Stimulated activated CD4-positive, alpha-beta T cell treated with anti-CD3 and anti-CD28 coated beads, Interleukin-12 subunit alpha, Interleukin-12 subunit beta, amount 100 ng/mL, for 4 hours (primary cell): ENCODE data around the gene ZNF667.

Experiments used
- DNase-seq: peaks from one replicate; pipeline ENCODE4 v3.0.0-alpha.2; 2020

ZNF667 gene

DNA sequence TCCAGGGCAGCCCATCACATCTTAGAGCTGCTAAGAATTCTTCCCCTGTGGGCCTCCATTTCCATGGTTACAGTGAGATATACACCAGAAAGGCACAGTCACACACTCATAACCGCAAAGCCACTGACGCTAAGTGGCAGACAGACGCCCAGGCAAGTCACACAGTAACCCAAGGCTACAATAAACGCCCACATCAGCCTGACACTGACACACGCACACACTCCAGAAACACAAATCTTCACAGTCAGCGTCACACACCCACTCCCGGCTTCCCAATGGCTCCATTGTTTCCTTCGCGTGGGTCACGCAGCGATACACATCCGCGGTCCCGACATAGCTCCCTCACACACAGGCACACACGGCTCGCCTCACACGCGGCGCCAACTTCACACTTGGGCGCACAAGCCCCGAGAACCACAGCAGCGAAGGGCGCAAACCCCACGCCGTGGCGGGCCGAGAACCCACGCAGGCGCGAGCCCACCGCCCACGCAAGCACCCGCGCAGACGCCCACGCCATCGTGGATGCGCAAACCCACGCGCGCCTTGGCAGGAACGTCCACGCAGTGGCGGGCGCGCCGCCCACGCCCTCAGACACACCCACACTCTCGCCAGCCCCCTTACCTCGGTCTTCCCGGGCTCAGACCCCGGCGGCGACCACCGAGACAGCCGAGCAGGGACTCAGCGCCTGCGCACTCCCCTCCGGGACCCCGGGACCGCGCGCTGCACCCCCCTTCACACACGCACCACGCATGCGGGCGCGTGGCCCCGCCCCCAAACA, at the start of gene ZNF667:
Gene ZNF667 (minus strand): TSS at position 695 of the 778 bp plus-strand sequence. CDS start 14,975 bp downstream, outside the sequence.
- peak; percentile 4 for DNase-seq

GRCh38 chr19:56525214-56525860, 48.2 kb upstream of the ZNF667 start:
- DNase-seq = no peak

DNA sequence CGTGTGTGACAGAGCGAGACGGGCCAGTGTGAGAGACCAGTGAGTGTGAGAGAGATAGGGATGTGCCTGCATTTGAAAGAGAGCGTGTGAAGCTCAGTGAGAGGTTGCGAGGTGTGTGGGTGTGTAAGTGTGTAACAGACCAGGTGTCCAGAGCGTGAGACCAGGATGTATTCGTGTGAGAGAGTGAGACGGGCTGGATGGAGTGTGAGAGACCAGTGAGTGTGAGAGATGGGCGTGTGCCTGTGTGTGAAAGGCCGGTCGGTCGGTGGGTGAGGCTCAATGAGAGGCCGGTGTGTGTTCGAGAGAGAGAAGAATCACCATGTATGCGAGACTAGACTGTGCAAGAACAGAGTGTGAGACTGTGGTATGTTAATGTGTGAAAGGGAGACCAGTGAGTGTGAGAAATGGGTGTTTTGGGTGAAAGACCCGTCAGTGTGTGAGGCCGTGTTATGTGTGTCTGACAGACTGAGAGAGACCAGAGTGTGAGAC, 31.2 kb upstream of the ZNF667 start:
- DNase-seq = no peak

- DNase-seq = peak; percentile 73
Observed at GRCh38 chr19:56507446-56508289, 30.5 kb upstream of the ZNF667 start, which contains the start of gene ZNF471. Gene ZNF471 (plus strand): TSS chr19:56507855. CDS start chr19:56511572, 3,717 bp downstream.

DNA sequence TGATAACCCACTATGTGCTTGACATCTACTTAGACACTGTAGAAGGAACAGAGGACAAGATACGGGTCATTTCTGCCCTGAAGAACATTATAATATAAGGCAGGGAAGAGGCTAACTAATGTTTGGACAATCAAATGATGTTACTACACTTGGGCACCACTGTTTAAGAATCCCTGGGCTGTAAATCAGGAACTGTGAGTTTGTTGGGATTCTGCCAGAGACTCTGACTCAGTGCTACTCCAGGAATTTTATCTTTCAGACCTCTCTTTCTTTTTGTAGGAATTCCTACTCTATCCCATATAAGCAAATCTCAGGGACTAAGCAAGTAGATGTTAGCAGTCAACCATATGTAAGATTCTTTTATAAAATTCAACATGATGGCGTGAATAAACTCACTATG, 27.4 kb upstream of the ZNF667 start:
- no peak for DNase-seq

GRCh38 chr19:56491399-56491798, 14.3 kb upstream of the ZNF667 start:
- no peak for DNase-seq

GRCh38 chr19:56477429-56478338, 539 bp upstream of the ZNF667 start:
- peak; percentile 56 for DNase-seq

DNA sequence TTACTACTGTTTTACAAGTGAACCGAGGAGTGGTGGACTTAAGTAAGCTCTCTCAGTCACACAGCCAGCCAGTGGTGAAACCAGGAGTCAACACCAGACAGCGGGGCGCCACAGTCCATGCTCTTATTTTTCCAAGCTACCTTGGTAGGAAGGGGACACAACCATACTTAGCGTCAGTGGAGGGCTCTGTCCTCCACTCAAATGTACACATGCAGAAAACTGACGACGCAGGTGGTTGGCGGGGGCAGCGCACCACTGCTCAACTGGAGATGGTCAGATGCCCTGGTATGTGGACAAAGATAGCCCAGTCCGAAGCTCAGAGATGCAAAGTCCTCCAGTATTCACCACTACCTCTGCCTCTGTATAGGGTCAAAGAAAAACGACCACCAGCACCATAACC, 1.1 kb downstream of the ZNF667 start:
- no peak for DNase-seq

- DNase-seq = no peak
Observed at GRCh38 chr19:56474308-56474707, 2.8 kb downstream of the ZNF667 start.

DNA sequence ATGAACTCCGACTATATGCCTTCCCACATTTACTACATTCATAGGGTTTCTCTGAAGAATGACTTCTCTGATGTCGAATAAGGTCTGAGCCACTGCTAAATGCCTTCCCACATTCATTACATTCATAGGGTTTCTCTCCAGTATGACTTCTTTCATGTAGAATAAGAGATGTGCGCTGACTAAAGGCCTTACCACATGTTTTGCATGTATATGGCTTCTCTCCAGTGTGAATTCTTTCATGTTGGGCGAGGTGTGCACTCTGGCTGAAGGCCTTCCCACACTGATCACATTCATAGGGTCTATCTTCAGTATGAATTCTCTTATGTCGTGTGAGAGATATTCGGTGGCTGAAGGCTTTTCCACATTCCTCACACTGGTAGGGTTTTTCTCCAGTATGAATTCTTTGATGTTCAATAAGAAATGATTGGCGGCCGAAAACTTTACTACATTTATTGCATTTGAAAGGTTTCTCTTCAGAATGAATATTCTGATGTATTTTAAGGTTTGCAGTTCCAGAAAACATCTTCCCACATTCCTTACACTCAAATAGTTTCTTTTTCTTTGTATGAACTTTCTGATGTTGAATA, 35.8 kb downstream of the ZNF667 start:
- no peak for DNase-seq

DNA sequence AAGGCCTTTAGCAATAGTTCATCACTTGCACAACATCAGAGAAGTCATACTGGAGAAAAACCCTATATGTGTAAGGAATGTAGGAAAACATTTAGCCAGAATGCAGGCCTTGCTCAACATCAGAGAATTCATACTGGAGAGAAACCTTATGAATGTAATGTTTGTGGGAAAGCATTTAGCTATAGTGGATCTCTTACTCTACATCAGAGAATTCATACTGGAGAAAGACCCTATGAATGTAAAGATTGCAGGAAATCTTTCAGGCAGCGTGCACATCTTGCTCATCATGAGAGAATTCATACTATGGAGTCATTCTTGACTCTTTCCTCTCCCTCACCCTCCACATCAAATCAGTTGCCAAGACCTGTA, 53.2 kb downstream of the ZNF667 start:
- DNase-seq = no peak

GRCh38 chr19:56423276-56423984, 53.7 kb downstream of the ZNF667 start:
- DNase-seq = no peak

DNA sequence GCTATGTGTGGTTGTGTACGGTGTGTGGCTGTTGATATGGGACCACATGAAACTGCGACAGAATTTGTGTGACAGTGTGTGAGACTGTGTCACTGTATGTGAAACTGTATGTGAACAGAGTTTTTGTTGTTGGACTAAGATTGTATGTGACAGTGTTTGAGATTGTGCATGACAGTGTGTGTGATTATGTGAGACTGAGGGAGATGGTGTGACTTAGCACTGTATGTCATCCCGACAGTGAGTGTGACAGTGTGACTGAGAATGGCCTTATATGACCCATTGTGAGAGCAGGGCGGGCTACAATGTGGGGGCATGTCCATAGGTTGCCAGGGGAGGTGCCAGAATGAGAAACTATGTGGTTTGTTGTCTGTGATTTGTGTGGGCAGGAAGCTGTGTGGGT, 72.1 kb downstream of the ZNF667 start:
- no peak for DNase-seq

DNA sequence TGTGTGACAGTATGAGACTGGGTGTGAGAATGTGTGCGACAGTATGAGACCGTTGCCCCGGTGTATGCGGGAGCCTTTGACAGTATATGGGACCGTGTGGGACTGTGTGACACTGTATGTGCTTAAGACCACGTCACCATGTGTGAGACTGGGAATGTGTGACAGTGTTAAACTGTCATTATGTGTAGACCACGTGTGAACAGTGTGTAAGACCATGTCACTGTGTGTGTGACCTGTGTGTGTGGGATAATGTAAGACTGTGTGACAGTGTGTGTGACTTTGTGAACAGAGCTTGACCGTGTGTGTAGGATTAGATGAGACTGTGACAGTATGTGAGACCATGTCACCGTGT, 72.5 kb downstream of the ZNF667 start:
- no peak for DNase-seq

DNA sequence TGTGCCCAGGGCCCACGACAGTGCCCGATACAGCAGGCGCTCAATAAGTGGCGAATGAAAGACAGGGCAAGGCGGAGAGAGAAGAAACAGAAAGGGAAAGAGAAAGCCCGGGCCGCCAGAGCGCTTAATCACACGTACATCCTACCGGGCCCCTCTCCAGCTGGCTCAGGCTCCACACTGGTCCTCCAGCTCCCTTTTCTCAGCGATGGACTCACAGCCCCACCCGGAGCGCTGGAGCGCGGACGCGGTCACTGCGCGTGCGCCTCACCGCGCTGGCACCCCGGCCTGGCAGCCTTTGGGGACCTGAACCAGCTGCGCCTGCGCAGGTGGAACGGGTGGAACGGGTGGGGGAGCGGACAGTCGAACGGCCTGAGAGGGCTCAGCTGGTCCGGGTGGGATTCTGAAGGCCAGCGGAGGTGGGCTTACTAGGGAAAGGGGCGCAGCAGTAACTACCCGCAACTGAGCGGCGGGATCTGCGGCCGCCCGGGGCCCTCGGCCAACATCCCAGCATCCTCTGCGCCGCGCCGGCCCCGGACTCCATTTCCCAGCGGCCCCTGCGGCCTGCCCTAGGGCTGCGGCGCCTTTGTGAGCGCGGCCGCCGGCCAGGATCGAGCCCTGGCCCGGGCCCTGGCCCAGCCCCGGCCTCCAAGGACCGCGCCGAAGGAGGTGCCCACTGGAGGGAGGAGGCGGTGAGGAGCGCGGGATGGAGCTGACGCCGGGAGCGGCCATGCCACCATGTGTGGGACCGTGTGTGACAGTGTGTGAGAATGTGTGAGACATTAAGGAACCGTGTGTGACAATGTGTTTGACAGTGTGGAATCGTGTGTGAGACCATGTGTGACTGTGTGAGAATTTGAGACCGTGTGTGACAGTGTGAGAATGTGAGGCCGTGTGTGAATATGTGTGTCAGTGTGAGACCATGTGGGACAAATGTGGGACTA, 73.1 kb downstream of the ZNF667 start, which contains the start of gene ZNF583:
Gene ZNF583 (plus strand): TSS at position 569 of the 941 bp plus-strand sequence. CDS start 2,783 bp downstream, outside the sequence.
- DNase-seq = peak; percentile 88

GRCh38 chr19:56403261-56403660, 73.9 kb downstream of the ZNF667 start:
- peak; percentile 7 for DNase-seq

GRCh38 chr19:56400485-56400884, 76.7 kb downstream of the ZNF667 start:
- no peak for DNase-seq

DNA sequence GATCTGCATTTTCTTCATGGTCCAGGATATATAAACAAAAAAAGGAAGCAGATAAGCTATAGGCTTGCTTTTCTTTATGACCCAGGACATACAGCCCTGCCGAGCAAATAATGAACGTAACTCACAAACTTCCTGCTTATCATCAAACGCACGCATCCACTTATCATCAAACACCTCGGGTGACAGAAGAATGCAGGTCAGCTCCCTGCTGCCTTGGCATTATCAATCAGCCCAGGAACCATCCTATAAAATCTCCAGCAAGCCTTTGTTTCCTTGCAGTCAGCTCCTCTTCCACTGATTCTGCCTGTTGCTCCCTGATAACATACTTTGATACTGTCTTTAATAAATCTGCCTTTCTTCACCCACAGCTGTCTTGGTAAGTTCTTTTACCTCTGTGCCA, 78.3 kb downstream of the ZNF667 start:
- DNase-seq = no peak

DNA sequence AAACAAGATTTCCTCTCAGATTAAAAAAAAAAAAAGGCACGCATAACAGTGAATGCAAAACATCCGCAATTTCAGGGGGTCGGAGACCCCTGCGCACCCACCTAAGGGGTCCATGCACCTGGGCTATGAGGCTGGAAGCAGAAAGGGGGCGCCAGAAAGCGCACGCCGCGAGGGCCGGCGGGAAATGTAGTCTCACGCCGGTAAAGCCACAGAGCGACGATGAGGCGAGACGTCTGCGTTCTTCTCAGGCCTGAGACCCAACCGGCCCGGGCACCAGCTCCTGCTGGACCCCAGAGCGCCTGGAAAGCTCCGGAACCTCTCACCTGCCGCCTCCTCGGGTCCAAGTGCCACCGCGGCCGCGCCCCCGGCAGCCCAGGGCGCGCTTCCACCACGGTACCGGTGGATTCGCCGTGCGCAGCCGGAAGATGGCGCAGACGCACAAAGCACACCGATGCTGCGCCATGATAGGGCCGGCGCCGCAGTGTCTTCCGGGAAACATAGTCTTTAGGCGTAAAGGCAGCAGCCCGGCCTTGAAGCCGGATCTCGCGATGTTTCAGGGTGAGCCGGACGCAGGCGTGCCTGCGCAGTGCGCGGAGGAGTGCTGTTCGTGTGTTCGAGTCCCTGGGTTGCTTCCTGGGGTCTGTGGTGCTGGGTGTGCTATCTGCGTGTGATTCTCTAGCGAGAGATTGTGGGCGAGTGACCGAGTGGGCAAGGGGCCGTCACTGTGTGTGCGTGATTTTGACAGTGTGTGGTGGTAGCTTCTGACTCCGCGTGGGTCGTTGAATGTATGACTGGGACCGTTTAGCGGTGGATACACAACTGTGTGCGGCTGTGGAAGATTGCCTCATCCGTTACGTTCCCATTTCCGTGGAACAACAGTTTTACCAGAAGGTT, 83.8 kb downstream of the ZNF667 start, which contains the start of gene ZNF582:
Gene ZNF582 (minus strand): TSS at position 416 of the 894 bp plus-strand sequence. CDS start 1,782 bp downstream, outside the sequence.
- DNase-seq = peak; percentile 87
